H9 (cell line): ENCODE results near the gene PLG. TPM values are rescaled to one million over a fixed set of nuclear protein-coding genes. Genes with fewer than 3 reads are reported as not detected.

Source experiments
- DNase-seq: peaks from one replicate; pipeline ENCODE4 v3.0.0-alpha.2; 2017
- H2AFZ ChIP-seq: one replicate; pipeline ENCODE4 v1.6.1; 2013; ENCODE audit warnings: mild to moderate bottlenecking, low read length, control low read depth, moderate library complexity
- H2AK5ac ChIP-seq: 2 replicates; pipeline ENCODE4 v1.6.1; 2013; ENCODE audit warnings: low read length, control low read depth, mixed read lengths; ENCODE audit not compliant: insufficient read length
- H2BK120ac ChIP-seq: one replicate; pipeline ENCODE4 v1.6.1; 2013; ENCODE audit warnings: low read depth, mild to moderate bottlenecking, low read length, control low read depth, inconsistent platforms; ENCODE audit not compliant: poor library complexity, severe bottlenecking
- H2BK12ac ChIP-seq: 2 replicates; pipeline ENCODE4 v1.6.1; 2013; ENCODE audit warnings: low read length, control low read depth, mixed read lengths, low read depth; ENCODE audit not compliant: insufficient read length
- H2BK15ac ChIP-seq: 2 replicates; pipeline ENCODE4 v1.6.1; 2013; ENCODE audit warnings: low read depth, low read length, control low read depth
- H2BK20ac ChIP-seq: one replicate; pipeline ENCODE4 v1.6.1; 2013; ENCODE audit warnings: low read depth, mild to moderate bottlenecking, low read length, control low read depth, inconsistent platforms; ENCODE audit not compliant: poor library complexity, severe bottlenecking
- H2BK5ac ChIP-seq: 2 replicates; pipeline ENCODE4 v1.6.1; 2013; ENCODE audit warnings: low read length, control low read depth, mixed read lengths; ENCODE audit not compliant: insufficient read length
- H3K14ac ChIP-seq: 2 replicates; pipeline ENCODE4 v1.6.1; 2013; ENCODE audit warnings: low read length, control low read depth; ENCODE audit not compliant: insufficient read depth
- H3K18ac ChIP-seq: 2 replicates; pipeline ENCODE4 v1.6.1; 2013; ENCODE audit warnings: low read depth, mild to moderate bottlenecking, mixed read lengths, low read length, control low read depth; ENCODE audit not compliant: insufficient read length
- H3K23ac ChIP-seq: 2 replicates; pipeline ENCODE4 v1.6.1; 2013; ENCODE audit warnings: low read length, control low read depth, mixed read lengths, low read depth; ENCODE audit not compliant: insufficient read length
- H3K23me2 ChIP-seq: 2 replicates; pipeline ENCODE4 v1.6.1; 2013; ENCODE audit warnings: low read depth, mild to moderate bottlenecking, mixed read lengths, low read length, control low read depth; ENCODE audit not compliant: insufficient read length, poor library complexity, severe bottlenecking
- H3K27ac ChIP-seq: 2 replicates; pipeline ENCODE4 v1.5.1; 2013; ENCODE audit warnings: low read length, control low read depth, mixed read lengths, low read depth; ENCODE audit not compliant: insufficient read length
- H3K27me3 ChIP-seq: 2 replicates; pipeline ENCODE4 v1.6.1; 2013; ENCODE audit warnings: low read length, control low read depth, inconsistent platforms; ENCODE audit not compliant: insufficient read depth
- H3K4ac ChIP-seq: 2 replicates; pipeline ENCODE4 v1.6.1; 2013; ENCODE audit warnings: low read depth, mild to moderate bottlenecking, control low read depth, inconsistent platforms, low read length, moderate library complexity
- H3K4me1 ChIP-seq: 2 replicates; pipeline ENCODE4 v1.6.1; 2013; ENCODE audit warnings: low read length, control low read depth, inconsistent platforms; ENCODE audit not compliant: insufficient read depth
- H3K4me2 ChIP-seq: 2 replicates; pipeline ENCODE4 v1.6.1; 2013; ENCODE audit warnings: low read length, control low read depth, mixed read lengths; ENCODE audit not compliant: insufficient read length, insufficient read depth
- H3K56ac ChIP-seq: 2 replicates; pipeline ENCODE4 v1.6.1; 2013; ENCODE audit warnings: low read depth, mild to moderate bottlenecking, mixed read lengths, low read length, control low read depth; ENCODE audit not compliant: insufficient read length
- H3K79me1 ChIP-seq: 2 replicates; pipeline ENCODE4 v1.6.1; 2013; ENCODE audit warnings: low read depth, mild to moderate bottlenecking, moderate library complexity, low read length, control low read depth, inconsistent platforms; ENCODE audit not compliant: insufficient read depth, poor library complexity, severe bottlenecking
- H3K79me2 ChIP-seq: 2 replicates; pipeline ENCODE4 v1.6.1; 2013; ENCODE audit warnings: low read length, control low read depth, inconsistent platforms; ENCODE audit not compliant: insufficient read depth
- H3K9ac ChIP-seq: 2 replicates; pipeline ENCODE4 v1.6.1; 2013; ENCODE audit warnings: low read length, control low read depth, mixed read lengths; ENCODE audit not compliant: insufficient read length; ENCODE audit errors: extremely low read depth
- H3K9me3 ChIP-seq: one replicate; pipeline ENCODE4 v1.6.1; 2013; ENCODE audit warnings: low read depth, low read length, inconsistent platforms; ENCODE audit not compliant: control insufficient read depth
- H3T11ph ChIP-seq: one replicate; pipeline ENCODE4 v1.6.1; 2013; ENCODE audit warnings: mild to moderate bottlenecking, low read length, control low read depth, inconsistent platforms
- H4K20me1 ChIP-seq: one replicate; pipeline ENCODE4 v1.6.1; 2013; ENCODE audit not compliant: control insufficient read depth, insufficient read length, insufficient read depth
- H4K5ac ChIP-seq: 2 replicates; pipeline ENCODE4 v1.6.1; 2013; ENCODE audit warnings: low read depth, mild to moderate bottlenecking, mixed read lengths, low read length, control low read depth; ENCODE audit not compliant: insufficient read length
- H4K8ac ChIP-seq: replicated peaks from 2 replicates; pipeline ENCODE4 v1.6.1; 2013; ENCODE audit warnings: low read length, control low read depth, mixed read lengths, low read depth; ENCODE audit not compliant: insufficient read length
- H4K91ac ChIP-seq: 2 replicates; pipeline ENCODE4 v1.6.1; 2013; ENCODE audit warnings: low read depth, mild to moderate bottlenecking, moderate library complexity, mixed read lengths, low read length, control low read depth; ENCODE audit not compliant: insufficient read length
- H3K27ac Mint-ChIP-seq, 3 experiments: 2 replicates in 2 of 3; 3 replicates in 1 of 3; pipeline ENCODE4 v1.8.0; 2020 to 2021; ENCODE audit warnings: mixed read lengths in 3 of 3, mild to moderate bottlenecking in 1 of 3, moderate library complexity in 1 of 3
- H3K27me3 Mint-ChIP-seq: 2 replicates; pipeline ENCODE4 v1.8.0; 2021; ENCODE audit warnings: low read depth, mild to moderate bottlenecking, moderate library complexity, mixed read lengths
- H3K36me3 Mint-ChIP-seq, 3 experiments: 2 replicates in 2 of 3; 3 replicates in 1 of 3; pipeline ENCODE4 v1.8.0; 2020 to 2021; ENCODE audit warnings: low read depth in 3 of 3, mixed read lengths in 3 of 3; ENCODE audit not compliant: insufficient read depth in 1 of 3
- H3K4me1 Mint-ChIP-seq, 2 experiments: 2 replicates each; pipeline ENCODE4 v1.8.0; 2020; ENCODE audit warnings: mixed read lengths in 2 of 2
- H3K4me3 Mint-ChIP-seq, 2 experiments: 2 replicates in 1 of 2; 3 replicates in 1 of 2; pipeline ENCODE4 v1.8.0; 2020 to 2021; ENCODE audit warnings: mild to moderate bottlenecking in 2 of 2, mixed read lengths in 2 of 2, moderate library complexity in 1 of 2
- H3K9me3 Mint-ChIP-seq, 2 experiments: 2 replicates in 1 of 2; 3 replicates in 1 of 2; pipeline ENCODE4 v1.8.0; 2020; ENCODE audit warnings: mild to moderate bottlenecking in 2 of 2, mixed read lengths in 2 of 2, moderate library complexity in 1 of 2
- CTCF ChIP-seq: fragments of 200-600 bp; sonication (generic); conservative IDR thresholded peaks from 3 replicates; pipeline ENCODE4 v1.8.0; 2021; ENCODE audit warnings: antibody characterized with exemption, mild to moderate bottlenecking
- WGBS: extraction: QIAGEN DNeasy Blood & Tissue Kit; methylation state at CpG from one replicate; pipeline ENCODE4 v1.1.7; 2013; ENCODE audit warnings: missing lambda C conversion rate, low lambda C conversion rate, mixed read lengths; ENCODE audit not compliant: insufficient read length; ENCODE audit errors: extremely low coverage; 5-methylcytosine and 5-hydroxymethylcytosine counted together
- total RNA-seq: library from RNA; stranded (reverse); gene quantifications from 2 replicates; pipeline ENCODE4 v1.2.1, GENCODE V29; 2021

PLG gene
- total RNA-seq, 1 experiment from 2014 or later: not detected

GRCh38 chr6:160667639-160668481, 34.2 kb upstream of the PLG start:
- Histone ChIP-seq H4K20me1 (no peaks in the 10 kb centered on the region), H2BK15ac (no peak overlapping the region), H4K8ac (no peak overlapping the region), H2AK5ac (no peak overlapping the region), H3K14ac (no peak overlapping the region), H3K23ac (no peak overlapping the region), H3K79me2 (no peaks in the 10 kb centered on the region), H3K4me1 (no peaks in the 10 kb centered on the region), H2BK12ac (no peak overlapping the region), H2BK5ac (no peak overlapping the region), H3K23me2 (no peaks in the 10 kb centered on the region), H3K9ac (no peak overlapping the region), H3K18ac (no peak overlapping the region), H3K4me2 (no peak overlapping the region), H3T11ph (no peak overlapping the region), H4K5ac (no peak overlapping the region), H3K56ac (no peak overlapping the region), H4K91ac (no peak overlapping the region), H3K9me3 (no peaks in the 10 kb centered on the region), H3K79me1 (no peaks in the 10 kb centered on the region), H3K27me3 (no peaks in the 10 kb centered on the region), H2AFZ (no peak overlapping the region), H3K4ac (no peak overlapping the region), H3K27ac (no peak overlapping the region), H2BK20ac (no peak overlapping the region), H2BK120ac (no peak overlapping the region)
- Mint-ChIP-seq H3K36me3 (no peaks in the 10 kb centered on the region), H3K9me3 (peaks cover 2% of the 10 kb centered on the region in 2 experiments; a peak in 3 of 5 replicates), H3K27me3 (peaks cover 21% of the 10 kb centered on the region), H3K4me1 (peaks cover under 1 to 3% of the 10 kb centered on the region in 2 experiments), H3K27ac (no peak overlapping the region), H3K4me3 (no peak overlapping the region)
- WGBS: no CpG with 5 or more reads among the region's 9 CpGs
- peak; percentile 76 for DNase-seq
- TF ChIP-seq CTCF: peak; percentile 84
